NAMALWA (cell line): ENCODE results near the gene QSOX1.
"Not testable (repeated sequence)": the region's sequence is repeated elsewhere in the genome, so short reads cannot be mapped to it uniquely, and the experiment has no call there.

Experiments
- DNase-seq: peaks from one replicate; pipeline ENCODE4 v3.0.0-alpha.2; 2015; ENCODE audit warnings: low spot score

The QSOX1 gene

DNA sequence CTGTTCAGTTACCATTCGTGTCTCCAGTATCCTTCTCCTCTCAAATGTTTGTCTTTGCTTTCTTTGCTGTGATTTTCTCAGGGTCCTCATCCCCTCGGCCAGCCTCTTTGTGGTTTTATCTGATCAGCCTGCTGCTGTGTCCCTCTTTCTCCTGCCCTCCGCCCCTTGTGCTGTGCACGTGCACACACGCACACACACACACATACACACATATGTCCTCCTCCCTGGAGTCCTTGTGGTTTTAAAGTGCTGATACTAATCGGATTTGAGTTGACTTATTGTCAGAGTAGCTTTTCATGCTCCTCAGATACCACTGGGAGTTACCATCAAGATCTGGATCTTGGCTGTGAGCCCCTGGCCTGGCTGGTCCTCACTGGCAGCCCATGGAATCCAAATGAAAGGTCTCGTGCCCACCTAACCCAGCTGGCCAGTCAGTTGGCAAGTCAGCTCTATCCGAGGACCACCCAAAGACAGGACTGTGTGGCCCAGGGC lies 34.1 kb downstream of the QSOX1 start:
- no peak for DNase-seq

DNA sequence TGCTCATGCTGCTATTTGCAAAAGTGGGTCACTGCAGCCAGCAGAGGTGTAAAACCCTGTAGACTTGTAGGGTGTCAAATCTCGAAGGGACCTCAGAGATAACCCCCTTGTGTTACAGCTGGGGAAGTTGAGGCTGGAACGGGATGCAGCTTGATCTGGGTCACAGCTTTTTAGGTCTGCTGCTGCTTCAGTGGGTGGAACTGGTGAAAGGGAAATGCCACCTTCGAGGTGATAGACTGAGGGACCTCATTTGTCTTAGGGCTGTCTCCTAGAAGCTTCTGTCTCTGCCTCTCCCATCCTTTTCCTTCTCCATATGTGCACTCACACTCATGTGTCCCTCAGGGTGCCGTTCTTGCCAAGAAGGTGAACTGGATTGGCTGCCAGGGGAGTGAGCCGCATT lies 35.4 kb downstream of the QSOX1 start:
- no peak for DNase-seq

- DNase-seq = no peak
Measured at GRCh38 chr1:180192172-180192571, 37.5 kb downstream of the QSOX1 start.

DNA sequence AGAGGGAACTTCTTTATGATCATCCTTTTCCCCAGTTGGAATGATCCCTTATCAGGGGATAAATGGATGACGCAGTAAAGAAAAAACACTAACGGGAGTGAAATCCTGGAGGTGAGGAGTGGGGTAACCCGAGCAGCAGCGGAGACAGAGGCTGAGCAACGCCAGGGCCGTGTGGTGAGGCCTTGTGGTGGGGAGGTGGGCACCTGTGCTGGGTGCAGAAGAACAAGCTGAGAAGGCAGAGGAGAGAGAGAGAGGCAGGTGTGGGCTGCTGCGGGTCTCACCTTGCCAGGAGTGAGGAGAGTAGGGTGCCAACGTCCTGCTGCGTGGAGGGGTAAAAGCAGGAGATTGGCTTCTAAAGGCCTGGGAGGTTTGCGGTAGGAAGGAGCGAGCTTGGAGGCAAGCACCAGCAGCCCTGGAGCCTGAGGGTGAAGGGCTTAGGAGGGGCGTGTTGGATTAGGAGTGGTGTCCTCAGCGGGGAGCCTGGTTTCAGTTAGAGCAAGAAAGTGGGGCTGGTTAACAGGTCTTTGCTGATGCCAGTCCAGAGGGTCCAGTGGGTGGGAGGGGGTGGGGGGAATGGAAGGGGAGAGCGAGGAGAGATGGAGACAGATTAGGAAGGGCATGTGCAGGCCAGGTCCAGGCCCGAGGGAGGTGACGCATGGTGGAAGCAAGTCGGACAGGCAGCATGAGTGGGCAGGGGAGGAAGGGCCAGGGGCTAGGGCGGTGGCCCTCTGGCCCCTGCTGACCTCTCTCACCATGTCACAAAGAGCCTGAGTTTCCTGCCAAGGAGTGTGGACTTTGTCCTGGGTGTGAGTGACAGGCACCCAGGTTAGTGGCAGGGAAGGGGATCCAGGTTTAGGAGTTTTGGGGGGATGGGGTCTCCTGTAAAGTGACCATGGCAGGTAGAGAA lies 38.7 kb downstream of the QSOX1 start:
- DNase-seq = no peak

- no peak for DNase-seq
Measured at GRCh38 chr1:180194048-180194425, 39.4 kb downstream of the QSOX1 start.

- no peak for DNase-seq
Measured at GRCh38 chr1:180194546-180195207, 40.0 kb downstream of the QSOX1 start.

- no peak for DNase-seq
Measured at GRCh38 chr1:180195401-180195800, 40.7 kb downstream of the QSOX1 start.

DNA sequence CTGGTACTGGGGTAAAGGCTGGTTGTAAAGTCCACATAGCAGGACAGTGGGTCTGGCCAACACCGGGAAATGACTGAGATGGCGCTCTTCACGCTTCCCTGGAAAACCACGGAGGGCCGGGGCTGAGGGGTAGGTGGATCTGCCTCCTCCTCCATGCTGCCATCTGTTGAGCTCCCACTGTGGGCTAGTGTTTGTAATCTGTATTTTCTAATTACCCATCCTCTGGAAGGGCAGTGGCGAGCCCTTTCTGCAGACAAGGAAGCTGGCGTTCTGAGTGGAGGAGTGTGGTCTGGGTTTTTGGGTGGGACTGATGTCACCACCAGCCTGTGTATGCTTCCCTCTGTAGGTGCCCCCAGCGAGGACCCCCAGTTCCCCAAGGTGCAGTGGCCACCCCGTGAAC lies 41.2 kb downstream of the QSOX1 start:
- DNase-seq = no peak

DNA sequence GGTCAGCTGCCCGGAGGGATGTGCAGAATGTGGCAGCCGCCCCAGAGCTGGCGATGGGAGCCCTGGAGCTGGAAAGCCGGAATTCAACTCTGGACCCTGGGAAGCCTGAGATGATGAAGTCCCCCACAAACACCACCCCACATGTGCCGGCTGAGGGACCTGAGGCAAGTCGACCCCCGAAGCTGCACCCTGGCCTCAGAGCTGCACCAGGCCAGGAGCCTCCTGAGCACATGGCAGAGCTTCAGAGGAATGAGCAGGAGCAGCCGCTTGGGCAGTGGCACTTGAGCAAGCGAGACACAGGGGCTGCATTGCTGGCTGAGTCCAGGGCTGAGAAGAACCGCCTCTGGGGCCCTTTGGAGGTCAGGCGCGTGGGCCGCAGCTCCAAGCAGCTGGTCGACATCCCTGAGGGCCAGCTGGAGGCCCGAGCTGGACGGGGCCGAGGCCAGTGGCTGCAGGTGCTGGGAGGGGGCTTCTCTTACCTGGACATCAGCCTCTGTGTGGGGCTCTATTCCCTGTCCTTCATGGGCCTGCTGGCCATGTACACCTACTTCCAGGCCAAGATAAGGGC lies 41.9 kb downstream of the QSOX1 start:
- DNase-seq = no peak

GRCh38 chr1:180197231-180197630 lies 42.6 kb downstream of the QSOX1 start:
- no peak for DNase-seq

DNA sequence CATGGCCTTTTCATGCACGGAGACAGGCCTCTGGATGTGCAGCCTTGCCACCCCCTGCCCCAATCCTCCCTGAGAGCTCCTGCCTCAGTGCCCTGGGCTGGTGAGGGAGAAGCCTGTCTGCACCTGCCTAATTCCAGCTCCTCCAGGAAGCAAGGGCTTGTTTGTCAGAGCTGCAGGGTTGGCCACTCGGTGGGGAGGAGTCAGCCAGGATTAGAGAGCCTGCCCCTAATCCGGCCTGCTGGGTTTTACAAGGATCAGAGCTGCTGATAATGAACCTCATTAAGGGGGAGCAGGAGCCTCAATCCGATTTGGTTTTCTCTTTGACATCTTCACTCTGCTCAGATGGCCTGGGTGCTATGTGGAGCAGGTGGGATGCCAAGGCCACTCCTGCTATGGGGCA lies 43.5 kb downstream of the QSOX1 start:
- no peak for DNase-seq

DNA sequence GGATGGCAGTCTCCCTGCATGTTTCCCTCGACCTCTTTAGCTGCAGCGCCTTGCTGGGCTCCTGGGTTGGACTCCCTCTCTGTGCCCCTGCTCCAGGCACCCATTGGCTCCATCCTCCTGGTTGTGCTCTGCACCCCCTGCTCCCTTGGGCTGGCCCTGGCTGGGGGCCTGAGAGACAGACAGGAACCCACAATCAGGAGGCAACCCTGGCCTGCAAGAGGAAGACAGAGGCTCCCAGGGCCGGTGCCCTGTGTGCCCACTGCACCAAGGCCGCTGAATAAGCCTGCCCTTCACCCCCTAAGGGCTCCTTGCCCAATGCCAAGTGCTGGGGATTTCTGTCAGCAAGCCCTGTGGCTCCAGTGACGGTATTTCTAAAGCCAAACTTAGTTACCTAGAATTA lies 43.9 kb downstream of the QSOX1 start:
- no peak for DNase-seq

GRCh38 chr1:180199018-180199417 lies 44.3 kb downstream of the QSOX1 start:
- no peak for DNase-seq

- DNase-seq = no peak
Measured at GRCh38 chr1:180201451-180202200, 47.0 kb downstream of the QSOX1 start.

- not testable (repeated sequence) for DNase-seq
Measured at GRCh38 chr1:180202588-180202987, 47.9 kb downstream of the QSOX1 start.

- no peak for DNase-seq
Measured at GRCh38 chr1:180204231-180204630, 49.6 kb downstream of the QSOX1 start.

DNA sequence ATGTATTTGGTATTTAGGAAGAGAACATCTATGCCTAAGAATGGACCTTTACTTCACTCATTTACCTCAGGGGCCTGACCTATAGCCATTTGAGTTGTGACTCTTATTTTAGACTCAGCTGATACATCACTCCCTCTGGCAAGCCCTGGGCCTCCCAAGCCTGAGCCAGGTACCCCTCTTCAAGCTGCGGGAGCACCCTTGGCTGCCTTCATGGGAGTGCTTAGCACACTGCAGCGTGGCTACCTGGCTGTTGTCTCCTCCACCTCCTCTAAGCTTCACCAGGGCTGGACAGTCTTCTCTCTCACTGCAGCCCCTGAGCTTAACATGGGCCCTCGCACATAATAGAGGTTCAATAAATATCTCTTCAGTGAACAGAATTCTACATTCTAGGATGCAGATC lies 51.9 kb downstream of the QSOX1 start:
- DNase-seq = no peak

DNA sequence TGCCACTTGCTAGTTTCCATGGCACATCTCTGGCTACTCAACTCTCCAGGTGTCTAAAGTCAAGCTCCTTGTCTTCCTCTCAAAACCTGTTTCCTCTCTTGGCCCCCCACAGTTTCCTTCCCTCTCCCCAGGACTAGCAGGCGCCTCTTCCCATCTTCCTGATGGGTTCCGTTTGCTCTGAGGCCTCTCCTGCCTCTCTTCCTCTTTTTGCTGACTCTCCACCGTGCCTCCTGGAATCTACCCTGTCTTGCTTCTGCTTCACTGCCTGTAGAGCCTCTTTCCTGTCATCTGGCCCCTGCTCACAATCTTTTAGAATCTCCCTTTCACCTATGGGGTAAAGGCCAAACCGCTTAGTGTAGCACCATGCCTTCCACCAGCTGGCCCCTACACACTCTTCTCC lies 53.6 kb downstream of the QSOX1 start:
- DNase-seq = no peak

GRCh38 chr1:180210008-180210620 lies 55.4 kb downstream of the QSOX1 start:
- no peak for DNase-seq

GRCh38 chr1:180211156-180211859 lies 56.6 kb downstream of the QSOX1 start:
- no peak for DNase-seq

DNA sequence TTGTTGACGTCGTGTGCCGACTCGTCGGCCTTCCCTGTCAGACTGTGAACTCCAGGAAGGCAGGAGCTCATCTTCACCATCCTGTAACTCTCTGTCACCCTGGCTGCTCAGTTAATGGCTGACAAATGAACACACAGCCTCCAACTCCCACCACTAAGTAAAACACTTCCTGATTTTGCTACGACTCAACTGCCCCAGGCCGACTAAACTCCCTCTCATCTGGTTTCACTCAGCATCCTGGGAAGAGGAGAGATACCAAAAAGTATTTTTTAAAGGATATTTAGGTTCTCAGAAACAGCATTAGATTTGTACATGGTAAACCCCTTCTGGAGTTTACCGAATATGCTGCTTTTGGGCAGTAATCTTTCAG lies 57.2 kb downstream of the QSOX1 start:
- no peak for DNase-seq
